Measurements from ENCODE around the gene SHANK1.

Gene SHANK1

GRCh38 chr19:50701367-50701985 is 18.1 kb downstream of the SHANK1 start:
- no peaks in the 10 kb centered on the region for H3K9me2 ChIP-seq (replicated peaks; ENCODE audit: control insufficient read depth, low read length)
- no peak overlapping the region for H3K4me3 ChIP-seq (ENCODE audit: low read length)
- H3K4me1 ChIP-seq (ENCODE audit: control insufficient read depth, low read length) = no peaks in the 10 kb centered on the region
- no peaks in the 10 kb centered on the region for H3K79me2 ChIP-seq (ENCODE audit: control insufficient read depth, low read length)
- no peak overlapping the region for H3K4me2 ChIP-seq (ENCODE audit: low read length)
- H3K27me3 ChIP-seq (ENCODE audit: control insufficient read depth, low read length) = no peaks in the 10 kb centered on the region
- TF ChIP-seq EZH2phosphoT487 (IDR thresholded peaks at IDR 0.05; ENCODE audit: borderline replicate concordance, low read length) (no peak), CTCF (IDR thresholded peaks at IDR 0.05; ENCODE audit: low read depth, low read length, poor library complexity, severe bottlenecking) (no peak)
- H3K27ac ChIP-seq (ENCODE audit: low read depth, low read length) = no peak overlapping the region
- H3K9me3 ChIP-seq (ENCODE audit: control insufficient read depth, insufficient read depth, low read length) = no peaks in the 10 kb centered on the region
- H4K20me1 ChIP-seq (ENCODE audit: control insufficient read depth, insufficient read depth, low read depth, low read length) = no peaks in the 10 kb centered on the region
- H3K36me3 ChIP-seq (ENCODE audit: control insufficient read depth, low read length) = no peaks in the 10 kb centered on the region
- H3F3A ChIP-seq (ENCODE audit: control insufficient read depth, insufficient read depth) = no peaks in the 10 kb centered on the region

- Histone ChIP-seq H3K79me2 (ENCODE audit: control insufficient read depth, low read length) (no peaks in the 10 kb centered on the region), H3K9me3 (ENCODE audit: control insufficient read depth, insufficient read depth, low read length) (no peaks in the 10 kb centered on the region), H3K36me3 (ENCODE audit: control insufficient read depth, low read length) (no peaks in the 10 kb centered on the region), H3K27me3 (ENCODE audit: control insufficient read depth, low read length) (no peaks in the 10 kb centered on the region), H3K4me3 (ENCODE audit: low read length) (no peak overlapping the region), H3K4me1 (ENCODE audit: control insufficient read depth, low read length) (no peaks in the 10 kb centered on the region), H3K4me2 (ENCODE audit: low read length) (no peak overlapping the region), H3F3A (ENCODE audit: control insufficient read depth, insufficient read depth) (no peaks in the 10 kb centered on the region), H4K20me1 (ENCODE audit: control insufficient read depth, insufficient read depth, low read depth, low read length) (no peaks in the 10 kb centered on the region), H3K27ac (ENCODE audit: low read depth, low read length) (no peak overlapping the region), H3K9me2 (replicated peaks; ENCODE audit: control insufficient read depth, low read length) (no peaks in the 10 kb centered on the region)
- TF ChIP-seq CTCF (IDR thresholded peaks at IDR 0.05; ENCODE audit: low read depth, low read length, poor library complexity, severe bottlenecking) = no peak
- TF ChIP-seq EZH2phosphoT487 (IDR thresholded peaks at IDR 0.05; ENCODE audit: borderline replicate concordance, low read length) = no peak
Measured at GRCh38 chr19:50697414-50698124, 22.0 kb downstream of the SHANK1 start.

GRCh38 chr19:50696094-50696483 is 23.5 kb downstream of the SHANK1 start:
- Histone ChIP-seq H3K4me1 (ENCODE audit: control insufficient read depth, low read length) (no peaks in the 10 kb centered on the region), H3K9me2 (replicated peaks; ENCODE audit: control insufficient read depth, low read length) (no peaks in the 10 kb centered on the region), H3F3A (ENCODE audit: control insufficient read depth, insufficient read depth) (no peaks in the 10 kb centered on the region), H3K79me2 (ENCODE audit: control insufficient read depth, low read length) (no peaks in the 10 kb centered on the region), H3K4me2 (ENCODE audit: low read length) (no peak overlapping the region), H3K36me3 (ENCODE audit: control insufficient read depth, low read length) (no peaks in the 10 kb centered on the region), H3K27ac (ENCODE audit: low read depth, low read length) (no peak overlapping the region), H3K4me3 (ENCODE audit: low read length) (no peak overlapping the region), H3K9me3 (ENCODE audit: control insufficient read depth, insufficient read depth, low read length) (no peaks in the 10 kb centered on the region), H4K20me1 (ENCODE audit: control insufficient read depth, insufficient read depth, low read depth, low read length) (no peaks in the 10 kb centered on the region), H3K27me3 (ENCODE audit: control insufficient read depth, low read length) (no peaks in the 10 kb centered on the region)
- TF ChIP-seq EZH2phosphoT487 (IDR thresholded peaks at IDR 0.05; ENCODE audit: borderline replicate concordance, low read length) (no peak), CTCF (IDR thresholded peaks at IDR 0.05; ENCODE audit: low read depth, low read length, poor library complexity, severe bottlenecking) (no peak)

Measured in DOHH2 (cell line).